ENCODE measurements around the gene URI1. TPM values are rescaled to one million over a fixed set of nuclear protein-coding genes. Genes with fewer than 3 reads are reported as not detected.

Gene URI1
- total and polyA plus RNA-seq, 2 of the 8 experiments (the other 6 are each of a cell fraction or from before 2014, with no cell fraction given) = 27.7 to 64.3 TPM

- FAIRE-seq = no peak
- Histone ChIP-seq H2AFZ (ENCODE audit: low read length) (no peak overlapping the region), H3K14ac (ENCODE audit: insufficient read length) (no peak overlapping the region), H3K79me1 (ENCODE audit: low read depth, low read length) (peaks cover 3% of the 10 kb centered on the region), H2BK15ac (ENCODE audit: low read length) (no peak overlapping the region), H3K4me1 (replicated peaks in 1 of 4; ENCODE audit: control insufficient read depth in 3 of 4, insufficient read depth in 4 of 4, low read length in 3 of 4) (no peaks in the 10 kb centered on the region), H4K91ac (replicated peaks; ENCODE audit: insufficient read length, low read length) (no peak overlapping the region), H4K8ac (ENCODE audit: extremely low read depth, insufficient read depth, low read length) (no peak overlapping the region), H2BK120ac (replicated peaks; ENCODE audit: low read depth, low read length) (no peak overlapping the region), H2AK5ac (ENCODE audit: low read depth, low read length) (no peak overlapping the region), H3K9ac (replicated peaks in 1 of 4; ENCODE audit: extremely low read depth in 1 of 4, low read depth in 3 of 4, low read length in 3 of 4) (no peak overlapping the region), H3K4ac (replicated peaks; ENCODE audit: insufficient read length, low read depth, low read length) (no peak overlapping the region), H3K4me3 (ENCODE audit: extremely low read depth in 1 of 4, insufficient read depth in 2 of 4, low read depth in 3 of 4, low read length in 4 of 4) (no peak overlapping the region), H3K23ac (ENCODE audit: insufficient read length) (no peak overlapping the region), H2BK12ac (ENCODE audit: low read depth, low read length) (no peak overlapping the region), H4K20me1 (replicated peaks in 1 of 2; ENCODE audit: control insufficient read depth in 1 of 2, insufficient read depth in 2 of 2, low read length in 2 of 2) (peaks cover 0 to 10% of the 10 kb centered on the region in 2 experiments), H3K18ac (ENCODE audit: extremely low read depth, low read length) (no peak overlapping the region), H3K56ac (replicated peaks; ENCODE audit: insufficient read length, low read depth, low read length) (no peak overlapping the region), H3K36me3 (ENCODE audit: control insufficient read depth in 2 of 4, insufficient read depth in 4 of 4, low read length in 3 of 4) (peaks cover 0 to 6% (median 1%) of the 10 kb centered on the region in 4 experiments; a peak in 2 of 8 replicates), H4K5ac (ENCODE audit: insufficient read length, low read depth, low read length) (no peak overlapping the region), H3K23me2 (ENCODE audit: low read depth, low read length) (no peaks in the 10 kb centered on the region), H2BK5ac (ENCODE audit: low read depth, low read length) (no peak overlapping the region), H3K79me2 (ENCODE audit: control insufficient read depth in 1 of 2, insufficient read depth in 2 of 2, low read length in 2 of 2) (peaks cover 18 to 90% of the 10 kb centered on the region in 2 experiments), H3K27me3 (replicated peaks in 1 of 4; ENCODE audit: control insufficient read depth in 3 of 4, extremely low read depth in 1 of 4, insufficient read depth in 3 of 4, low read length in 3 of 4) (no peaks in the 10 kb centered on the region), H2BK20ac (ENCODE audit: low read length) (no peak overlapping the region), H3K27ac (ENCODE audit: low read depth, low read length) (no peak overlapping the region), H3K9me3 (ENCODE audit: insufficient read depth in 2 of 2, low read depth in 1 of 2, low read length in 1 of 2) (peaks cover 0 to 12% of the 10 kb centered on the region in 2 experiments; a peak in 2 of 4 replicates), H3K4me2 (ENCODE audit: insufficient read depth in 1 of 2, low read depth in 2 of 2, low read length in 2 of 2) (no peak overlapping the region)
- ChIA-PET CTCF (ENCODE audit: partially characterized antibody) (no interaction called here), POLR2A (ENCODE audit: partially characterized antibody) (interaction anchor here (0.5 kb wide), 1 partner anchor 10 kb away, joined by 4 read pairs; no protein-coding TSS in a partner anchor)
- 89% methylated on average over 2 of the region's 2 CpGs; no CpG with 5 or more reads in 1 of the 2 experiments for WGBS, 2 experiments (ENCODE audit: extremely low coverage in 1 of 2, insufficient coverage in 1 of 2, insufficient read length in 1 of 2, insufficient replicate concordance in 2 of 2, low coverage in 1 of 2, low lambda C conversion rate in 2 of 2, missing lambda C conversion rate in 1 of 2)
- no peak for DNase-seq (ENCODE audit: low read depth in 1 of 2, low spot score in 2 of 2)
- TF ChIP-seq SUZ12 (IDR thresholded peaks at IDR 0.05; ENCODE audit: low read length) (no peak), NRF1 (IDR thresholded peaks at IDR 0.05; ENCODE audit: low read depth, low read length) (no peak), NANOG (IDR thresholded peaks at IDR 0.05; ENCODE audit: insufficient read depth, low read depth, low read length, poor library complexity, severe bottlenecking) (no peak), EGR1 (IDR thresholded peaks at IDR 0.05; ENCODE audit: borderline replicate concordance, low read depth, low read length) (no peak), CHD1 (IDR thresholded peaks at IDR 0.05; ENCODE audit: low read depth, low read length) (no peak), ASH2L (IDR thresholded peaks at IDR 0.05; ENCODE audit: low read length) (no peak), TEAD4 (IDR thresholded peaks at IDR 0.05; ENCODE audit: low read depth, low read length) (no peak), KDM1A (IDR thresholded peaks at IDR 0.05; ENCODE audit: borderline replicate concordance, low read length) (no peak), GTF2F1 (IDR thresholded peaks at IDR 0.05; ENCODE audit: borderline replicate concordance, low read depth, low read length) (no peak), PHF8 (conservative IDR thresholded peaks at IDR 0.05; ENCODE audit: low read depth, low read length) (no peak), JUN (IDR thresholded peaks at IDR 0.05; ENCODE audit: low read depth, low read length) (no peak), SAP30 (IDR thresholded peaks at IDR 0.05; ENCODE audit: insufficient read depth, insufficient replicate concordance, low read length) (no peak), POLR2A (IDR thresholded peaks at IDR 0.05; ENCODE audit: control extremely low read depth in 1 of 2, low read depth in 2 of 2, low read length in 2 of 2) (no peak), CBX8 (IDR thresholded peaks at IDR 0.05; ENCODE audit: borderline replicate concordance, low read depth, low read length) (no peak), HDAC2 (IDR thresholded peaks at IDR 0.05; ENCODE audit: borderline replicate concordance in 1 of 2, low read depth in 2 of 2, low read length in 2 of 2) (no peak)
Observed at GRCh38 chr19:29947871-29948270, 5.8 kb downstream of the URI1 start.

All from H1 (cell line).